Stimulated activated CD4-positive, alpha-beta T cell treated with anti-CD3 and anti-CD28 coated beads, Interleukin-12 subunit alpha, Interleukin-12 subunit beta, amount 100 ng/mL, for 4 hours (primary cell): Measurements from ENCODE around the gene NIT2.

Source experiments
- DNase-seq: peaks from one replicate; pipeline ENCODE4 v3.0.0-alpha.2; 2020

The NIT2 gene

DNA sequence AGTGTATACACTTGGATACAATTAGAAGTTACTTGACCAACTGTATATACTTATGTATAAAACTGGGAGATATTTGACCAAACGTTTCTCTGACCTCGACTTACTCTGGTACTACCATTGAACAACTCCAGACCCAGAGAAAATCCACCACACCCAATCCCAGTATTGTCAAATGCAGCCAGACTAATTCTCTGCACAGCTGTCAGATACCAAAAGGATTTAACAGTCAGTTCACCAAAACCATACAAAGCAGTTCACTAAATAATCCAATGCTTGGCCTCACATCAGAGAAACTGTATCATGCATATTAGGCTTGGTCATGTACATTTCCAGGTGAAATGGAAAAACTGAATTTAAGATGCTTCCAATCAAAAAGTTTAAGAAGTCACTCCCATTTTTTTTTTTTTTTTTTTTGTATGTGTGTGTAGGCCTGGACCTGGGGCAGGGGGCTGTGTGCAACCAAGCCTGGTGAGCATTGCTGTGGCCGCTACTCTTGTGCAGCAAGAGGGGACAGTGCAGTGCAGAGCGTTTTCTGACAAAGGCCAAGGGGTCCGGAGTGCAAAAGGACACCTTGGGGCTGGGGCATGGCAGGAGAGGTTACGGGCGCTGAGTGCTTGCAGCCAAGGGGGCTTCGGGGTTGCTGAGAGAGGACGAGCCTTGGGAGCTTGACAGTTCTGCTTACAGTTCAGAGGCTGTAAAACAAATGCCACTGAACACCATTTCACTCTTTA, 64.9 kb downstream of the NIT2 start:
- DNase-seq = no peak

DNA sequence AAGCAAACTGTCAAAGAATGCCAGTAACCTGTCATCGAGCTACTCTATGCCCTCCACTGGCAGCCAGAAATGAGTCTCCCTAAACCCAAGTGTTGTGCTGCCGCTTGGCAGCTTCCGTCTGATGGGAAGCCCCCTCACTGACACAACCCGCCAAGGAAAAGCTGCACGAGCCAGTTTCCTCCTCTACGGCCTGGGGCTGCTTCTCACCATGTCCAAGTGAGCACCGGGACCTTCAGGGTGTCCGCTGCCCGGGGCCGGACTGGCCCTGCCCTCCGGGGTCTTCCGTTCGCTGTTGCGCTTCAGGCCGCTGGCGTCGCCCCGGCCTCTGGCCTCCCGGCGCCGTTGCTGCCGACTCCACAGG, 65.8 kb downstream of the NIT2 start:
- peak; percentile 31 for DNase-seq

DNA sequence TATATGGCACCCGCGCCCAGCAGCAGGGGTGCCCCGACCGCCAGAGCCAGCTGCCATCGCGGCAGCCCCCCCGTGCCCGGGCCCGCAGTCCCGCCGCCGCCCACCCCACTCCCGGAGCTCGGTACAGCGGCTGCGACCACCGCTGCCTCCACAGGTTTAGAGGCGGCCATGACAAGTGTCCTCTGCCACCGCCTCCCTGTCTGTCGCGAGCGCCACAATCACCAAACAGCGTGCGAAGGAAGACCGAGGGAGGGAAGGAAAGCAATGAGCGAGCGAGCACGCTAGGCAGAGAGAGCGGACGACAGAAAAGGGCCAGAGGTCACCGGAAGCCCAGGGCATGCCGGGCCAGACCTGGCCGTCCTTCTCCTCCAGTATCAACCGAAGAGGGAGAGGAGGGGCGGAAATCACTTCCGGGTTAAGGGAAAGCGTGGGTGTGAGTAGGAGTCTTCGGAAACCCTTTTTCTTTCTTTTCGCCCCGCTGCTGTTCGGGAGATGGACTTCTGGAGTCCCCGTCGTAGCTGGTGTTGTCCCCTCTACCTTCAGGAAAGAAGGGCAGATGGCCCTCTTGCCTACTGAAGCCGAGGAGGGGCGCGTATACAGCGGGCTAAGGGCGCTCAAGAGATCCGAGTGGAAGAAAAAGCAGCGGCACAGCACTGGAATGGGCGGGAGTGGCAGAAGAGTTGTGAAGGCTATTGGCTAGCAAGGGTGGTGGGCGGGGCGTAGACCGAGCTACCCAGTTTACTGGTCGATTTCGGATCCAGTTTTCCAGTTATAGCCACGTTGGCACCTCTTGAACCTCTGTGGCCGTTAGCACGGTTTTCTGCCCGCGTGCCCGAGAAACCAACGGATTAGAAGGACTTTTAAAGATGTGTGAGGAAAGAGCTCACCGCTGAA, 66.5 kb downstream of the NIT2 start, which contains the start of the genes LNP1 and TOMM70:
TSS of gene LNP1 (plus strand) at position 760 of the 894 bp plus-strand sequence. CDS start 28,191 bp downstream, outside the sequence.
TSS of gene TOMM70 (minus strand) at position 310 of the 894 bp plus-strand sequence. CDS start at position 170, 140 bp downstream.
- peak; percentile 92 for DNase-seq

DNA sequence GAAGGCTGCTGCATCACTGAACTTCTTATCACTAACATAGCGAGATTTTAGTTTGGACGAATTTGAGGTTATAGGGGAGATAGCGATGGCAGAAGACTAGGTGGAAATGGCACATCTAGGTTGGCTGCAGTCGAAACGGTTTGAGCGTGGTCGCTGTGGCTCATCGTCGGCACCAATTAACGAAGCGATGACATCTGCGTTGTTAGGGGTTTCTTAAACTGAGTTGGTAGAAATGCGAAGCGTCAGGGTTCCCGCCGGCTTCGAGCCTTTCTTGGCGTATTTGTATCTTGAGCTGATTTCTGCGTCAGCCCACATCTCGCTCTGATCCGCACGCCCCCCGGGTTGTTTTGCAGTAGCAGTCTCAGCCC, 67.1 kb downstream of the NIT2 start:
- peak; percentile 31 for DNase-seq

DNA sequence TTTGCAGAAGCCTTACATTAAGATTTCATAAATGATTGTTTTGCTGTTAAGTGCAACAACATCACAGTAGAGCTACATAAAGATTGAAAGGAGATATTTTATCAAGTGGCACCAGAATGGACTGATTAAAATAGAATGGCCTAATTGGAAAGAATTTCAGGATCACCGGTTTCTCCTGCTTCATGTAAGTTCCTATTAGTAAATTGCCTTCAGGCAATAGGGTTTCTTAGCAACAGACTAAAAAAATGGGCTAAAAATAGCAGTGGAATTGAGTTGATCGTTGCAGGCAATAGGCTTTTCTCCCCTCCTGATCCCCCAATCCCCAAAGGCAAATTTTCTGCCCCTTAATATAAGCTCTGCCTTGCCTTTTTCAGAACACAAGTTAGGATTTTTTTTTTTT, 67.7 kb downstream of the NIT2 start:
- DNase-seq = no peak

DNA sequence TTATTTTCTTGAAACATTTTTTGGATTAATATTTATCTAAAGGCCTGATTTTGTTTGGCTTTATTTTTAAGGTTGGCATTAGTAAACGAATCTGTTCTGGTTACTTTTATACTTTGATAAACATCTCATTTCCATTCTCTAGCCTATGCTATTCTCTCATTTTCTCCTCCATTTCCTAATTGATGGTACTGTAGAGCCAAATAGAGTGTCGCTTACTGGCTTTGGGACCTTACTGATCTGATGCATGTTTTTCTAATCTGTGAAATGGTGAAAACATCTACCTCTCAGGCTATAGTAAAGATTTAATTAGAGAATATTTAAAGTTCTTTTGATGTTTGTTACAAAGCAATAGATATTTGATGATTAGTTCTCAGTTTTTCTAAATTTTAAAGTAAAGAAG, 68.3 kb downstream of the NIT2 start:
- no peak for DNase-seq

DNA sequence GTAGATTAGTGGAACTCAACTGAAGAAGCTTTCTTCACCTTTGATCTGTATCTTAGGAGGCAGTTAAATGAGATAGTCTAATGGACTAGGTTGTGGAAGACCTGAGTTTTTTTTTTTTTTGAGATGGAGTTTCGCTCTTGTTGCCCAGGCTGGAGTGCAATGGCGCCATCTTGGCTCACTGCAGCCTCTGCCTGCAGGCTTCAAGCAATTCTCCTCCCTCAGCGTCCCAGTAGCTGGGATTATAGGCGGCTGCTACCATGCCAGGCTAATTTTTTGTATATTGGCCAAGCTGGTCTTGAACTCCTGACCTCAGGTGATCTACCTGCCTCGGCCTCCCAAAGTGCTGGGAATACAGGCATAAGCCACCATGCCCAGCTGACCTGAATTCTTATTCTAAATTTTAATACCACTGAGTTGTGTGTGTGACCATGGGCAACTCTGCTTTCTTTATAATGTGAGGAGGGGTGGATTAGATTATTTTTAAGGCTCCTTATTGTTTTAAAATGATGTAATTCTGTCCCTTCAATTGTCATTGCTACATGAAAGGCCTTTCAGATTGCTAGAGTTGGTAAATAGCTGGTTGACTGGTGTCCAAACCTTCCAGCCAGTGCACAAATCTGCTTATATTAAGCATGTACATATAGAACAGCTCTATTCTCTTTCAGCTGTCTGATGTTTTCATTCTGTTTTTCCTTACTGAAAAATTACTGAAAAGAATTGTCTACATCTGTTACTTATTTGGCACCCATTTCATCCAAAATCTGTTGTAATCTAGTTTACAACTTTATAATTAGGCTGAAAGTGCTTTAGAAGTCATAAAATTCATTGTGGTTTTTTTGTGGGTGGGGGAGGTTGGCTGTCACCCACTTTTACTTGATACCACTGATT, 69.0 kb downstream of the NIT2 start:
- no peak for DNase-seq

DNA sequence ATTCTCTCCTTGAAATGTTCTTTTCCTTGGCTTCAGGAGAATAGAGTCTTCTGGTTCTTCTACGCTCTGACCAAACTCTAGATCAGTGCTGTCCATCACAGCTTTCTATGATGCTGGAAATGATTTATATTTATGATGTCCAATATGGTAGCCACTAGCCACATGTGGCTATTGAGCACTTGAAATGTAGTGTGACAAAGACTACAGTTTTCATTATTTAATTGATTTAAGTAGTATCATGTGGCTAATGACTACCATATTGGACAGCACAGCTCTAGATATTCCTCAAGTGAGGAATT, 69.6 kb downstream of the NIT2 start:
- DNase-seq = no peak

DNA sequence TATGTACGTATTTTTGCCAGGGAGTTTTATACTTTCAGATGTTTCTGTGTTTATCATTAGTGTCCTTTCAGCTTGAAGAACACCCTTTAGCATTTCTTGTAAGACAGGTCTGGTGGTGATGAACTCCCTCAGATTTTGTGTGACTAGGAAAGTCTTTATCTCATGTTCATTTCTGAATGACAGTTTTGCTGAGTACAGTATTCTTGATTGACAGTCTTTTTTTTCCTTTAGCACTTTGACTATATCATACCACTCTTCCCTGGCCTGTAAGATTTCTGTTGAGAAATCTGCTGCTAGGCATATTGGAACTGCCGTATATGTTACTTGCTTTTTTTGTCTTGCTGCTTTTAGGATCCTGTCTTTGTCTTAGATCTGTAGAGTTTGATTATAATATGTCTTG, 72.6 kb downstream of the NIT2 start:
- DNase-seq = no peak

DNA sequence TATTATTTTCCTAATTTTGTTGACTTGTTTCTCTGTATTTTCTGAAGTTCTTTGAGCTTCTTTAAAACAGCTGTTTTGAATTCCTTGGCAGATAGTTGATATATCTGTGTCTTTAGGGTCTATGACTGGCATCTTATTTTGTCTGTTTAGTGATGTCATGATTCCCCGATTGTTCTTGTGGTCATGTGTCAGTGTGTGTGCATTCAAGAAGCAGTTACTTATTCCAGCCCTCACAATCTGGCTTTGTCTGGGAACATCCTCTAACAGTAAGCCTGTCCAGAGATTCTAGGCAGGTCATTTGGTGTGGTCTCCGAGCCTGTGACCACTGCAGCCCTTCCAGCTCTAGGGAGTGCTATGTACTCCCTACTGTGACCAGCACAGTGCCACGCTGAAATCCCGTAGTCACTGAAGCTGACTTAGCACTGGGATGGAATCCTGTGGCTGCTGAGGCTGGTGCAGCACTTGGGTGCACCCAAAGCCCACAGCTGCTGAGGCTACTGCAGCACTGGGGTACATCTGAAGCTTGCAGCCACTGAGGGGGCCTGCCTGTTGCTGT, 73.5 kb downstream of the NIT2 start:
- DNase-seq = no peak
